Heart left ventricle (tissue), 16 donors: Measurements from ENCODE around the gene SSBP4. TPM values are rescaled to one million over a fixed set of nuclear protein-coding genes. Genes with fewer than 3 reads are reported as not detected.

ENCODE experiments used
- ATAC-seq, 4 donors: fragments of 200-7000 bp; cut with Tn5 transposase; one replicate each; pipeline ENCODE4 v1.9.1; 2020 to 2022; ENCODE audit warnings: moderate library complexity in 4 of 4, mild to moderate bottlenecking in 3 of 4, moderate number of reproducible peaks in 1 of 4
- DNase-seq, 5 donors: peaks; one replicate each; pipeline ENCODE4 v3.0.0-alpha.2; 2020
- H3K27ac ChIP-seq, 12 donors: fragments of 200-600 bp; sonication (generic) in 4 of 12; one replicate each; pipeline versions ENCODE4 v1.5.0 to v1.8.0; 2016 to 2022; ENCODE audit warnings: mild to moderate bottlenecking in 2 of 12
- H3K27me3 ChIP-seq, 9 donors: fragments of 200-600 bp; sonication (generic) in 2 of 9; one replicate each; pipeline versions ENCODE4 v1.5.1 to v1.8.0; 2016 to 2022; ENCODE audit warnings: mild to moderate bottlenecking in 3 of 9
- H3K36me3 ChIP-seq, 9 donors: fragments of 200-600 bp; sonication (generic) in 2 of 9; one replicate each; pipeline versions ENCODE4 v1.5.0 to v1.8.0; 2018 to 2022; ENCODE audit warnings: mild to moderate bottlenecking in 2 of 9
- H3K4me1 ChIP-seq, 12 donors: fragments of 200-600 bp; sonication (generic) in 4 of 12; one replicate each; pipeline versions ENCODE4 v1.5.0 to v1.8.0; 2016 to 2022; ENCODE audit warnings: mild to moderate bottlenecking in 3 of 12
- H3K4me3 ChIP-seq, 12 donors: fragments of 200-600 bp; sonication (generic) in 4 of 12; one replicate each; pipeline versions ENCODE4 v1.5.0 to v1.8.0; 2017 to 2022; ENCODE audit warnings: mild to moderate bottlenecking in 9 of 12, moderate library complexity in 4 of 12
- H3K9me3 ChIP-seq, 12 donors: fragments of 200-600 bp; sonication (generic) in 4 of 12; one replicate each; pipeline versions ENCODE4 v1.5.0 to v1.8.0; 2016 to 2022; ENCODE audit warnings: mild to moderate bottlenecking in 1 of 12
- POLR2A ChIP-seq, 2 donors: fragments of 450-650 bp; IDR thresholded peaks; one replicate each; pipeline ENCODE4 v1.6.1; 2017; ENCODE audit warnings: antibody characterized with exemption in 2 of 2, mild to moderate bottlenecking in 2 of 2, moderate library complexity in 2 of 2
- WGBS, 4 donors: extraction: QIAGEN DNeasy Blood & Tissue Kit in 2 of 4; methylation state at CpG; one replicate each; pipeline versions ENCODE4 v1.1.5 to v1.1.7; 2013 to 2018; 5-methylcytosine and 5-hydroxymethylcytosine counted together
- intact Hi-C, 10 donors: fragments of 100-400 bp; cut with DNase I; formaldehyde crosslinking; loops; one replicate each; pipeline versions ENCODE4 v1.11.1 to v1.14.2; 2022
- polyA plus RNA-seq, 2 donors: library from polyadenylated mRNA; stranded (reverse); fragments of 200-250 nt; gene quantifications; one replicate each; pipeline ENCODE4 v1.2.3, GENCODE V29; 2013
- total RNA-seq, 9 donors: library from RNA; depleted of rRNA in 2 of 9; stranded (reverse); fragments of >200 nt in 2 of 9; fragmentation: NEBNext Ultra II Directional in 3 of 9; extraction: Animal tissue kit (Norgen Biotek cat#: 25700) in 3 of 9; gene quantifications; one replicate each; pipeline versions ENCODE4 v1.1.0 to v1.2.4, GENCODE V29; 2016 to 2023
- TF ChIP-seq, protein P1 (sequence below), 12 donors: fragments of 200-600 bp; sonication (generic) in 4 of 12; IDR thresholded peaks; one replicate each; pipeline versions ENCODE4 v1.5.0 to v1.8.0; 2018 to 2022; ENCODE audit warnings: antibody characterized with exemption in 12 of 12, mild to moderate bottlenecking in 5 of 12
- donor health status: ischemic (EF 13 %, LVEDD 7.1; RV severe dilation, severe dysfunction).
- donor health status: healthy with polysubstance abuse.
- donor health status: DM: no; HTN: yes; CAD: no.
- donor health status: DM: no; HTN: no; CAD: no.
- donor health status: ischemic (EF 25% LVEDD 6.9; RV normal size, moderate dysfunction).
- donor health status: ischemic (EF 25% LVEDD 5.7; RV mildly dilated, moderate dysfunction).
- donor health status: healthy.
- donor health status: DM: yes; HTN: yes; CAD: no.
- donor health status: ischemic (EF 35%, LVEDD 5.7; RV mildly dilated, moderate dysfunction).
- donor health status: nonischemic (EF 11% LVEDD 7.7; RV severe dilation, severe dysfunction).
- donor health status: DM: yes; HTN: yes; CAD: no.
- donor health status: PGD.
- donor health status: ischemic (EF 29% LVEDD 5.4; RV normal size, mild dysfunction).
- donor health status: nonischemic (EF 23%, LVEDD 6.1; RV moderate dilation, normal function).

SSBP4 gene
- total and polyA plus RNA-seq, 11 donors = 23.5 to 89.8 (median 29.4) TPM

DNA sequence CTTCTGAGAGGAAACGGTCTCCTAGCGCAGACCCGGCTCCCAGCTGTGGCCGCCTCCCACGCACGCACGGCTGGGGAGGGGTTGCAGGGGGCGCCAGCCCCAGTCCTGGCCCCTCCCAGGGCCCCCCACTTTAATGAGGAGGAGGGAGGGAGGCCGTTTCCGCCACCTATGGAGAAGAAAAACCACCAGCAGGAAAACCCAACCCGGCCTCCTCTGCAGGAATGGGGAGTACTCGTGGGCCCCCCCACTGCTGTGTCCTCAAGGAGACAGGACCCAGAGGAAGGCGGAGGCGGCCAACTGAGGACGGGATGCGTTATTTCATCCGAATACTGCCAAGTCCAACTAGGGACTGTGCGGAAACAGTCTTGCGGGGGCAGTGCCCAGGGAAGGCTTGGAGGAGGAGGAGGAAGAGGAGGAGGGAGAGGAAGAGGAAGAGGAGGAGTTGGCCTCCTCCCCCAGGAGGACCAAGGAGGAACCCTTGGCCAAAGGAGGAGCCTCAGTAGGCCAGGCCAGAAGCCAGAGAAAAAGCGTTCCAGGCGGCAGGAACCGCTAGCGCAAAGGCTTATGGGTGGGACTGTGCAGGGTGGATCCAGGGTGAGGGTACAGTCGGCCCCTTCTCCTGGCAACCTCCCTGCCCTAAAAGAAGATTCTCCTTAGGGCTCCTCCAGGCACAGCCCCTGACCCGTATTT lies 3.9 kb upstream of the SSBP4 start:
- Histone ChIP-seq H3K9me3 (no peaks in the 10 kb centered on the region), H3K27me3 (peaks cover 0 to 22% (median 0%) of the 10 kb centered on the region in 9 donors), H3K36me3 (no peaks in the 10 kb centered on the region), H3K4me1 (peaks cover 8 to 57% (median 43%) of the 10 kb centered on the region in 12 donors), H3K27ac (peak overlapping the region; percentile 89 to 100 (median 95)), H3K4me3 (peak overlapping the region in 11 of 12 donors; percentile 3 to 81 (median 40))
- intact Hi-C loops = loop anchor here in 3 of 10 donors (5.0 to 10.0 kb wide), 5 partner anchors 131 to 401 kb away; partner anchors contain the start of genes JUND (in 1 of the 3) and RAB3A (in 1 of the 3)
- 28 to 44% (median 43%) methylated on average over 25 of the region's 25 CpGs for WGBS, 4 donors
- peak in 1 of 2 donors; percentile 67 for TF ChIP-seq POLR2A (IDR thresholded peaks at IDR 0.05)
- TF ChIP-seq, protein P1, sequence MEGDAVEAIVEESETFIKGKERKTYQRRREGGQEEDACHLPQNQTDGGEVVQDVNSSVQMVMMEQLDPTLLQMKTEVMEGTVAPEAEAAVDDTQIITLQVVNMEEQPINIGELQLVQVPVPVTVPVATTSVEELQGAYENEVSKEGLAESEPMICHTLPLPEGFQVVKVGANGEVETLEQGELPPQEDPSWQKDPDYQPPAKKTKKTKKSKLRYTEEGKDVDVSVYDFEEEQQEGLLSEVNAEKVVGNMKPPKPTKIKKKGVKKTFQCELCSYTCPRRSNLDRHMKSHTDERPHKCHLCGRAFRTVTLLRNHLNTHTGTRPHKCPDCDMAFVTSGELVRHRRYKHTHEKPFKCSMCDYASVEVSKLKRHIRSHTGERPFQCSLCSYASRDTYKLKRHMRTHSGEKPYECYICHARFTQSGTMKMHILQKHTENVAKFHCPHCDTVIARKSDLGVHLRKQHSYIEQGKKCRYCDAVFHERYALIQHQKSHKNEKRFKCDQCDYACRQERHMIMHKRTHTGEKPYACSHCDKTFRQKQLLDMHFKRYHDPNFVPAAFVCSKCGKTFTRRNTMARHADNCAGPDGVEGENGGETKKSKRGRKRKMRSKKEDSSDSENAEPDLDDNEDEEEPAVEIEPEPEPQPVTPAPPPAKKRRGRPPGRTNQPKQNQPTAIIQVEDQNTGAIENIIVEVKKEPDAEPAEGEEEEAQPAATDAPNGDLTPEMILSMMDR (IDR thresholded peaks at IDR 0.05) = peak in 1 of 12 donors; percentile 19
- ATAC-seq = peak; percentile 33 to 65 (median 50)
- peak; percentile 84 to 91 (median 90) for DNase-seq

DNA sequence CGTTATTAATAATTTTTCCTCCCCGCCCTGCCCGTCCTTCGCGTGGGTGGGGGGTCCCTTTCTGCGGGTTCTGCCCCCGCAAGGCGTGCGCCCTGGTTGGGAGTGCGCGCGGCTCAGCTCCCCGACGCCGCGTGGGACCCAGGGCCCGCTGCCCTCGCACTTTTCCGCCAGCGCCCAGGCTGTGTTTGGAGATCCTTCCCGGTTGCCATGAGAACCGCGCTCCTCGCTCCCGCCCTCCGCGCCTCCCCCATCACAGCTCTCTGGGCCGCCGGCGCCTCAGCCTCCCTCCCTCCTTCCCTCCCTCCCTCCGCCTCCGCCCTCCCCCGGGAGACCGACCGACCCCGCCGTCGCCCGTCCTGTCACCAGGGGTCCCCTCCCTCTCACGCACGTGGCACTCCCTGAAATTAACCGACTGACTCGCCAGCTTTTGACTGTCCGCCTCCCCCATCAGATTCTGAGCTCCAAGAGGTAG lies 2.4 kb upstream of the SSBP4 start:
- no peak for TF ChIP-seq POLR2A (IDR thresholded peaks at IDR 0.05)
- TF ChIP-seq, protein P1 (IDR thresholded peaks at IDR 0.05) = no peak
- peaks cover 8 to 71% (median 56%) of the 10 kb centered on the region in 12 donors for H3K4me1 ChIP-seq
- H3K27ac ChIP-seq = peak overlapping the region; percentile 89 to 100 (median 95)
- ATAC-seq = peak; percentile 34 to 62 (median 56)
- H3K36me3 ChIP-seq = no peaks in the 10 kb centered on the region
- H3K4me3 ChIP-seq = peak overlapping the region in 11 of 12 donors; percentile 7 to 99 (median 80)
- intact Hi-C loops = loop anchor here in 3 of 10 donors (1.0 to 10.0 kb wide), 6 partner anchors 132 to 402 kb away; partner anchors contain the start of genes JUND (in 2 of the 3) and RAB3A (in 1 of the 3)
- no peaks in the 10 kb centered on the region for H3K9me3 ChIP-seq
- DNase-seq = peak; percentile 93 to 95 (median 95)
- H3K27me3 ChIP-seq = peaks cover 0 to 22% (median 0%) of the 10 kb centered on the region in 9 donors
- WGBS, 4 donors = 1 to 3% (median 2%) methylated on average over 39 to 44 of the region's 44 CpGs

DNA sequence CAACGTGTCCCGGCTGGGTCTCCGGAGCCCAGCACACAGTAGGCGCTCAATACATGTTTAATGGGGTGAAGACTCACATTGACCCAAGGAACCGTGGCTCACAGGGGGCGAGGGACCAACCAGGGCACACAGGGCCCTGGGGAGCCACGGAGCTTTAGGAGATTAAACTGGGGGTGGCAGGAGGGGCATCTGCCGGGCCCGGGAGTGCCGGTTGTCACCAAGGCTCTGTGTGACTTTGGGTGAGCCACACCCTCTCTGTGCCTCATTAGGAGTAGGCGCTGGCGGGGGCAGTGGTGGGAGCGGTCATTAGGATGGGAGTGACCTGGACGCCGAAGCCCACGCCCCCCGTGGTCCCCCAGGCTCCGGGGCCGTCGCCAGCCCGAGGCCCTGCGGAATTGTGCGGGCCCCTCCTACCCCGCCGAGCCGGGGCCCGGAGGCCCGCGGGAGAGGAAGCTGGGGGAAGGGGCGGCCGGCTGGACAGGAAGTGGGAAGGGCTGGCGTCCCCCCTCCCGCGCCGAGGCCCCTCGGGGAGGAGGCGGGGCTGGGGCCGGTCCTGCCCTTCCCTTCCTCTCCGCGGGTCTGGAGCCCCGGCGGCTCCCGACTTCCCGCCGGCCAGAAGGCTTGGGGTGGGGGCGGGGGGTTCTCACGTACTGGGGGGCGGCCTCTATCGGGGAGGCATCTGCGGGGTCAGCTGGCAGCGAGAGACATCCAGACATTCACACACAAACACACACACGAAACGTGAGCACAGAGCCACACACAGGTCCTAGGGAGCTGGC lies 1.8 kb upstream of the SSBP4 start:
- Histone ChIP-seq H3K9me3 (no peaks in the 10 kb centered on the region), H3K27me3 (peaks cover 0 to 22% (median 0%) of the 10 kb centered on the region in 9 donors), H3K27ac (peak overlapping the region; percentile 89 to 100 (median 95)), H3K36me3 (no peaks in the 10 kb centered on the region), H3K4me1 (peaks cover 8 to 76% (median 57%) of the 10 kb centered on the region in 12 donors), H3K4me3 (peak overlapping the region; percentile 3 to 99 (median 78))
- DNase-seq = peak; percentile 90 to 94 (median 94)
- intact Hi-C loops = loop anchor here in 3 of 10 donors (1.0 to 10.0 kb wide), 6 partner anchors 133 to 403 kb away; partner anchors contain the start of genes JUND (in 2 of the 3) and RAB3A (in 1 of the 3)
- peak; percentile 8 to 62 (median 56) for ATAC-seq
- TF ChIP-seq POLR2A (IDR thresholded peaks at IDR 0.05) = peak in 1 of 2 donors; percentile 51
- TF ChIP-seq, protein P1 (IDR thresholded peaks at IDR 0.05) = no peak
- 1 to 3% (median 1%) methylated on average over 13 to 53 of the region's 53 CpGs for WGBS, 4 donors
